Activated CD8-positive, alpha-beta T cell treated with anti-CD3 and anti-CD28 coated beads for 36 hours (primary cell): ENCODE results near the gene CNOT1. TPM values are rescaled to one million over a fixed set of nuclear protein-coding genes. Genes with fewer than 3 reads are reported as not detected.

ENCODE experiments used
- ATAC-seq: fragments of 200-7000 bp; cut with Tn5 transposase; one replicate; pipeline ENCODE4 v1.10.0; 2021; ENCODE audit warnings: mild to moderate bottlenecking, moderate library complexity
- CTCF ChIA-PET: fragments of 350-600 bp; sonication (Branson Sonifier 250); formaldehyde crosslinking; loops from one replicate; lab custom pipeline; 2021; ENCODE audit warnings: antibody characterized with exemption; lab: Charles Lee
- POLR2A ChIA-PET: fragments of 350-600 bp; sonication (Branson Sonifier 250); formaldehyde crosslinking; loops from one replicate; lab custom pipeline; 2021; ENCODE audit warnings: antibody characterized with exemption; lab: Charles Lee
- DNase-seq: peaks from one replicate; pipeline ENCODE4 v3.0.0-alpha.2; 2020
- H3K27ac Mint-ChIP-seq: one replicate; pipeline ENCODE4 v1.8.0; 2021; ENCODE audit warnings: mild to moderate bottlenecking, mixed read lengths
- H3K27me3 Mint-ChIP-seq: one replicate; pipeline ENCODE4 v1.8.0; 2021; ENCODE audit warnings: mixed read lengths
- H3K36me3 Mint-ChIP-seq: one replicate; pipeline ENCODE4 v1.8.0; 2021; ENCODE audit warnings: low read depth, mixed read lengths
- H3K4me1 Mint-ChIP-seq: one replicate; pipeline ENCODE4 v1.8.0; 2021; ENCODE audit warnings: low read depth, mixed read lengths
- H3K4me3 Mint-ChIP-seq: one replicate; pipeline ENCODE4 v1.8.0; 2021; ENCODE audit warnings: mild to moderate bottlenecking, moderate library complexity, mixed read lengths
- H3K9me3 Mint-ChIP-seq: one replicate; pipeline ENCODE4 v1.8.0; 2021; ENCODE audit warnings: mixed read lengths
- CTCF ChIP-seq: fragments of 200-600 bp; IDR thresholded peaks from one replicate; pipeline ENCODE4 v1.8.0; 2022; ENCODE audit warnings: antibody characterized with exemption, mild to moderate bottlenecking
- intact Hi-C: fragments of 100-400 bp; cut with micrococcal nuclease; formaldehyde crosslinking; loops from one replicate; pipeline ENCODE4 v1.10.0; 2022
- total RNA-seq, 2 experiments: library from RNA; stranded (reverse); gene quantifications; one replicate each; pipeline ENCODE4 v1.2.3, GENCODE V29; 2021

Gene CNOT1
- total RNA-seq, 2 experiments from 2014 or later, result 274 to 281 TPM

- ATAC-seq, result no peak
- intact Hi-C loops, result loop anchor here (5.0 to 10.0 kb wide), 2 partner anchors 213 to 246 kb away; partner anchors contain the start of gene GOT2
- Mint-ChIP-seq H3K4me3 (no peak overlapping the region), H3K4me1 (peaks cover 27% of the 10 kb centered on the region), H3K27ac (no peak overlapping the region), H3K27me3 (no peaks in the 10 kb centered on the region), H3K36me3 (peaks cover 55% of the 10 kb centered on the region), H3K9me3 (no peaks in the 10 kb centered on the region)
- CTCF ChIA-PET, result interaction anchor here (1.3 to 2.4 kb wide), 2 partner anchors 19 to 237 kb away, joined by 3 to 7 read pairs; partner anchors contain the start of gene NDRG4
- POLR2A ChIA-PET, result interaction anchor here (1.1 to 4.8 kb wide), 5 partner anchors 7 to 110 kb away, joined by 3 to 29 read pairs (median 8); partner anchors contain the start of gene CNOT1
- no peak for TF ChIP-seq CTCF
- no peak for DNase-seq
Measured at GRCh38 chr16:58518980-58519368, 110.7 kb downstream of the CNOT1 start.

- peaks cover 52% of the 10 kb centered on the region for H3K36me3 Mint-ChIP-seq
- ATAC-seq (no peak), DNase-seq (no peak)
- H3K4me1 Mint-ChIP-seq, result peaks cover 30% of the 10 kb centered on the region
- H3K27me3 Mint-ChIP-seq, result no peaks in the 10 kb centered on the region
- ChIA-PET CTCF (interaction anchor here (1.3 to 2.4 kb wide), 2 partner anchors 19 to 238 kb away, joined by 3 to 7 read pairs; partner anchors contain the start of gene NDRG4), POLR2A (interaction anchor here (1.0 to 4.8 kb wide), 10 partner anchors 8 to 166 kb away, joined by 3 to 29 read pairs (median 3); partner anchors contain the start of genes CNOT1 and SLC38A7)
- no peaks in the 10 kb centered on the region for H3K9me3 Mint-ChIP-seq
- no peak for TF ChIP-seq CTCF
- intact Hi-C loops, result loop anchor here (5.0 to 10.0 kb wide), 2 partner anchors 214 to 246 kb away; partner anchors contain the start of gene GOT2
- H3K27ac Mint-ChIP-seq, result peak overlapping the region; percentile 19
- no peak overlapping the region for H3K4me3 Mint-ChIP-seq
Measured at GRCh38 chr16:58518083-58518979, 111.3 kb downstream of the CNOT1 start.

GRCh38 chr16:58516768-58517107 lies 112.9 kb downstream of the CNOT1 start:
- Mint-ChIP-seq H3K36me3 (peaks cover 46% of the 10 kb centered on the region), H3K4me1 (peaks cover 36% of the 10 kb centered on the region), H3K4me3 (peak overlapping the region; percentile 92), H3K27me3 (no peaks in the 10 kb centered on the region), H3K27ac (no peak overlapping the region), H3K9me3 (no peaks in the 10 kb centered on the region)
- no peak for TF ChIP-seq CTCF
- ATAC-seq (no peak), DNase-seq (no peak)
- ChIA-PET CTCF (interaction anchor here (1.5 to 2.4 kb wide), 2 partner anchors 144 to 239 kb away, joined by 4 to 7 read pairs; no protein-coding TSS in a partner anchor), POLR2A (interaction anchor here (0.7 to 4.8 kb wide), 9 partner anchors 10 to 168 kb away, joined by 3 to 29 read pairs (median 4); partner anchors contain the start of genes CNOT1 and SLC38A7)
- intact Hi-C loops, result loop anchor here (5.0 to 10.0 kb wide), 2 partner anchors 216 to 248 kb away; partner anchors contain the start of gene GOT2

GRCh38 chr16:58515871-58516767 lies 113.5 kb downstream of the CNOT1 start:
- ChIA-PET CTCF (interaction anchor here (1.5 to 5.5 kb wide), 3 partner anchors 62 to 239 kb away, joined by 4 to 61 read pairs (median 4); no protein-coding TSS in a partner anchor), POLR2A (interaction anchor here (0.7 to 4.8 kb wide), 8 partner anchors 10 to 217 kb away, joined by 3 to 29 read pairs (median 4); partner anchors contain the start of genes CNOT1 and SLC38A7)
- intact Hi-C loops, result loop anchor here (5.0 to 10.0 kb wide), 2 partner anchors 216 to 249 kb away; partner anchors contain the start of gene GOT2
- H3K36me3 Mint-ChIP-seq, result peaks cover 41% of the 10 kb centered on the region
- no peak for TF ChIP-seq CTCF
- H3K4me1 Mint-ChIP-seq, result peaks cover 36% of the 10 kb centered on the region
- H3K27ac Mint-ChIP-seq, result peak overlapping the region; percentile 90
- H3K4me3 Mint-ChIP-seq, result peak overlapping the region; percentile 92
- DNase-seq (peak; percentile 60), ATAC-seq (peak; percentile 69)
- no peaks in the 10 kb centered on the region for H3K9me3 Mint-ChIP-seq
- no peaks in the 10 kb centered on the region for H3K27me3 Mint-ChIP-seq
